Effector memory CD8-positive, alpha-beta T cell (primary cell): ENCODE measurements around the gene IPO9.

Experiments used
- ATAC-seq: fragments of 150-1000 bp; cut with Tn5 transposase; replicated peaks from 2 replicates; pipeline ENCODE4 v1.10.0; 2021; ENCODE audit warnings: mild to moderate bottlenecking, moderate library complexity
- DNase-seq, 3 experiments: peaks; one replicate each; pipeline ENCODE4 v3.0.0; 2021
- H3K27ac Mint-ChIP-seq, 2 donors: one replicate each; pipeline ENCODE4 v1.8.0; 2022; ENCODE audit warnings: mild to moderate bottlenecking in 2 of 2, mixed read lengths in 2 of 2, moderate library complexity in 2 of 2
- H3K27me3 Mint-ChIP-seq, 2 donors: one replicate each; pipeline ENCODE4 v1.8.0; 2022; ENCODE audit warnings: mixed read lengths in 2 of 2
- H3K36me3 Mint-ChIP-seq: one replicate; pipeline ENCODE4 v1.8.0; 2022; ENCODE audit warnings: mild to moderate bottlenecking, moderate library complexity, mixed read lengths; ENCODE audit not compliant: insufficient read depth
- H3K4me1 Mint-ChIP-seq, 2 donors: one replicate each; pipeline ENCODE4 v1.8.0; 2022; ENCODE audit warnings: low read depth in 2 of 2, mixed read lengths in 2 of 2
- H3K4me3 Mint-ChIP-seq, 2 donors: one replicate each; pipeline ENCODE4 v1.8.0; 2022; ENCODE audit warnings: mild to moderate bottlenecking in 2 of 2, mixed read lengths in 2 of 2, moderate library complexity in 2 of 2
- H3K9me3 Mint-ChIP-seq, 2 donors: one replicate each; pipeline ENCODE4 v1.8.0; 2022; ENCODE audit warnings: mixed read lengths in 2 of 2

The IPO9 gene

GRCh38 chr1:201880928-201881571 is 52.1 kb downstream of the IPO9 start:
- ATAC-seq (no peak), DNase-seq (no peak)
- H3K4me1 Mint-ChIP-seq, result peaks cover 0 to 2% of the 10 kb centered on the region in 2 donors
- H3K9me3 Mint-ChIP-seq, result no peaks in the 10 kb centered on the region
- no peaks in the 10 kb centered on the region for H3K27me3 Mint-ChIP-seq
- no peak overlapping the region for H3K4me3 Mint-ChIP-seq
- peak overlapping the region in 1 of 2 donors; percentile 7 for H3K27ac Mint-ChIP-seq
- H3K36me3 Mint-ChIP-seq, result no peaks in the 10 kb centered on the region

GRCh38 chr1:201881617-201882016 is 52.7 kb downstream of the IPO9 start:
- Mint-ChIP-seq H3K27me3 (peaks cover 0 to 2% of the 10 kb centered on the region in 2 donors), H3K4me1 (peaks cover 0 to 2% of the 10 kb centered on the region in 2 donors), H3K9me3 (no peaks in the 10 kb centered on the region), H3K27ac (peak overlapping the region in 1 of 2 donors; percentile 7), H3K36me3 (no peaks in the 10 kb centered on the region), H3K4me3 (no peak overlapping the region)
- no peak for DNase-seq
- ATAC-seq, result no peak

GRCh38 chr1:201882665-201883132 is 53.7 kb downstream of the IPO9 start:
- Mint-ChIP-seq H3K27me3 (peaks cover 6 to 13% of the 10 kb centered on the region in 2 donors), H3K27ac (no peak overlapping the region), H3K36me3 (no peaks in the 10 kb centered on the region), H3K4me1 (peaks cover 0 to 2% of the 10 kb centered on the region in 2 donors), H3K9me3 (no peaks in the 10 kb centered on the region), H3K4me3 (no peak overlapping the region)
- peak; percentile 55 for ATAC-seq
- no peak for DNase-seq

- Mint-ChIP-seq H3K27me3 (peaks cover 11 to 18% of the 10 kb centered on the region in 2 donors), H3K4me1 (peaks cover 0 to 2% of the 10 kb centered on the region in 2 donors), H3K9me3 (no peaks in the 10 kb centered on the region), H3K27ac (no peak overlapping the region), H3K4me3 (no peak overlapping the region), H3K36me3 (no peaks in the 10 kb centered on the region)
- ATAC-seq, result no peak
- no peak for DNase-seq
These were observed 54.3 kb downstream of the IPO9 start for GRCh38 chr1:201883266-201883665.

- H3K4me3 Mint-ChIP-seq, result no peak overlapping the region
- peaks cover 13 to 21% of the 10 kb centered on the region in 2 donors for H3K27me3 Mint-ChIP-seq
- peak; percentile 29 for ATAC-seq
- H3K36me3 Mint-ChIP-seq, result no peaks in the 10 kb centered on the region
- H3K27ac Mint-ChIP-seq, result no peak overlapping the region
- no peak for DNase-seq
- no peaks in the 10 kb centered on the region for H3K9me3 Mint-ChIP-seq
- H3K4me1 Mint-ChIP-seq, result no peaks in the 10 kb centered on the region
These were observed 54.8 kb downstream of the IPO9 start for GRCh38 chr1:201883786-201884185.

GRCh38 chr1:201884425-201884824 is 55.5 kb downstream of the IPO9 start:
- H3K9me3 Mint-ChIP-seq, result no peaks in the 10 kb centered on the region
- peaks cover 0 to under 1% of the 10 kb centered on the region in 2 donors for H3K4me1 Mint-ChIP-seq
- DNase-seq (no peak), ATAC-seq (no peak)
- H3K36me3 Mint-ChIP-seq, result no peaks in the 10 kb centered on the region
- peaks cover 16 to 22% of the 10 kb centered on the region in 2 donors for H3K27me3 Mint-ChIP-seq
- H3K4me3 Mint-ChIP-seq, result no peak overlapping the region
- H3K27ac Mint-ChIP-seq, result no peak overlapping the region

- Mint-ChIP-seq H3K27me3 (peaks cover 28 to 31% of the 10 kb centered on the region in 2 donors), H3K4me1 (peaks cover 3 to 4% of the 10 kb centered on the region in 2 donors), H3K27ac (no peak overlapping the region), H3K9me3 (no peaks in the 10 kb centered on the region), H3K36me3 (no peaks in the 10 kb centered on the region), H3K4me3 (no peak overlapping the region)
- DNase-seq, result no peak
- no peak for ATAC-seq
These were observed 56.6 kb downstream of the IPO9 start for GRCh38 chr1:201885531-201886075.

- H3K4me1 Mint-ChIP-seq, result peaks cover 3 to 4% of the 10 kb centered on the region in 2 donors
- no peak for DNase-seq
- no peak overlapping the region for H3K27ac Mint-ChIP-seq
- ATAC-seq, result no peak
- H3K4me3 Mint-ChIP-seq, result no peak overlapping the region
- no peaks in the 10 kb centered on the region for H3K36me3 Mint-ChIP-seq
- H3K9me3 Mint-ChIP-seq, result no peaks in the 10 kb centered on the region
- H3K27me3 Mint-ChIP-seq, result peaks cover 35% of the 10 kb centered on the region in 2 donors
These were observed 57.3 kb downstream of the IPO9 start for GRCh38 chr1:201886103-201886885.

GRCh38 chr1:201887116-201887866 is 58.3 kb downstream of the IPO9 start:
- no peak overlapping the region for H3K27ac Mint-ChIP-seq
- H3K4me3 Mint-ChIP-seq, result peak overlapping the region in 1 of 2 donors; percentile 74
- H3K27me3 Mint-ChIP-seq, result peaks cover 45% of the 10 kb centered on the region in 2 donors
- ATAC-seq (no peak), DNase-seq (no peak)
- H3K9me3 Mint-ChIP-seq, result no peaks in the 10 kb centered on the region
- no peaks in the 10 kb centered on the region for H3K36me3 Mint-ChIP-seq
- H3K4me1 Mint-ChIP-seq, result peaks cover 3 to 4% of the 10 kb centered on the region in 2 donors

- no peak within 1 kb of the TSS for H3K27ac Mint-ChIP-seq
- H3K4me1 Mint-ChIP-seq, result peaks cover 3 to 4% of the 10 kb centered on the region in 2 donors
- H3K27me3 Mint-ChIP-seq, result peaks cover 53% of the 10 kb centered on the region in 2 donors
- ATAC-seq (peak; percentile 81), DNase-seq (no peak)
- H3K4me3 Mint-ChIP-seq, result peak within 1 kb of the TSS; percentile 71 to 74
- no peaks in the 10 kb centered on the region for H3K36me3 Mint-ChIP-seq
- H3K9me3 Mint-ChIP-seq, result no peaks in the 10 kb centered on the region
These were observed 59.5 kb downstream of the IPO9 start, which contains the start of gene SHISA4 for GRCh38 chr1:201888282-201889089. Gene SHISA4 (plus strand): TSS chr1:201888898. CDS start chr1:201888995, 97 bp downstream.

GRCh38 chr1:201889090-201889968 is 60.4 kb downstream of the IPO9 start:
- ATAC-seq (peak; percentile 7), DNase-seq (no peak)
- H3K36me3 Mint-ChIP-seq, result no peaks in the 10 kb centered on the region
- H3K4me1 Mint-ChIP-seq, result peaks cover 3 to 4% of the 10 kb centered on the region in 2 donors
- H3K27ac Mint-ChIP-seq, result no peak overlapping the region
- peaks cover 59 to 62% of the 10 kb centered on the region in 2 donors for H3K27me3 Mint-ChIP-seq
- H3K4me3 Mint-ChIP-seq, result peak overlapping the region; percentile 71 to 74
- no peaks in the 10 kb centered on the region for H3K9me3 Mint-ChIP-seq

- no peak overlapping the region for H3K27ac Mint-ChIP-seq
- no peak for DNase-seq
- H3K36me3 Mint-ChIP-seq, result no peaks in the 10 kb centered on the region
- ATAC-seq, result no peak
- H3K4me3 Mint-ChIP-seq, result no peak overlapping the region
- H3K9me3 Mint-ChIP-seq, result no peaks in the 10 kb centered on the region
- peaks cover 3 to 4% of the 10 kb centered on the region in 2 donors for H3K4me1 Mint-ChIP-seq
- peaks cover 59 to 66% of the 10 kb centered on the region in 2 donors for H3K27me3 Mint-ChIP-seq
These were observed 61.3 kb downstream of the IPO9 start for GRCh38 chr1:201890223-201890622.
